HepG2 (cell line): Measurements from ENCODE around the gene CPPED1. TPM values are rescaled to one million over a fixed set of nuclear protein-coding genes. Genes with fewer than 3 reads are reported as not detected.

Source experiments
- BHLHE40 ChIP-seq: IDR thresholded peaks from 2 replicates; pipeline ENCODE4 v1.6.1; 2011; ENCODE audit warnings: low read length, improper control_type of control experiment
- KDM3A ChIP-seq: IDR thresholded peaks from 2 replicates; pipeline ENCODE4 v1.6.1; 2018; ENCODE audit warnings: low read depth, missing compliant biosample characterization
- USF2 ChIP-seq, 2 experiments: sonication (generic) in 1 of 2; formaldehyde crosslinking in 1 of 2; IDR thresholded peaks; 2 replicates each; pipeline versions ENCODE4 v1.5.1 to v1.6.1; 2011 to 2020; ENCODE audit warnings: borderline replicate concordance in 1 of 2, low read depth in 1 of 2, low read length in 1 of 2, mild to moderate bottlenecking in 1 of 2, missing genetic modification reagents in 1 of 2, moderate library complexity in 1 of 2
- ZBED4 ChIP-seq: sonication (generic); formaldehyde crosslinking; IDR thresholded peaks from 2 replicates; pipeline ENCODE4 v1.4.0; 2020; ENCODE audit warnings: missing genetic modification reagents, borderline replicate concordance
- ZNF609 ChIP-seq: sonication (generic); formaldehyde crosslinking; IDR thresholded peaks from 2 replicates; pipeline ENCODE4 v1.4.0; 2020; ENCODE audit warnings: mild to moderate bottlenecking, missing genetic modification reagents, borderline replicate concordance
- polyA plus RNA-seq, 8 experiments: library from polyadenylated mRNA; depleted of rRNA in 3 of 8; stranded (reverse) in 7 of 8; unstranded in 1 of 8; fragments of >200 nt; fragmentation: Illumina TruSeq in 4 of 8; extraction: Trizol in 4 of 8; gene quantifications; 2 replicates each; pipeline versions ENCODE4 v1.2.1 to v1.2.3, GENCODE V29; 2011 to 2016; ENCODE audit warnings: low read depth in 4 of 8, missing spikeins in 1 of 8, mixed read lengths in 1 of 8; ENCODE audit not compliant: insufficient read depth in 1 of 8
- total RNA-seq, 5 experiments: library from RNA; depleted of rRNA; stranded (reverse); fragments of >200 nt; fragmentation: Illumina TruSeq; extraction: Trizol; gene quantifications; 2 replicates each; pipeline ENCODE4 v1.2.3, GENCODE V29; 2016; ENCODE audit warnings: low read depth in 1 of 5
- TF ChIP-seq, protein P1 (sequence below): sonication (generic); formaldehyde crosslinking; IDR thresholded peaks from 2 replicates; pipeline ENCODE4 v1.8.1; 2023; ENCODE audit warnings: mild to moderate bottlenecking, moderate library complexity, missing genetic modification reagents

Gene CPPED1
- total and polyA plus RNA-seq, 2 of the 13 experiments (the other 11 are each of a cell fraction or from before 2014, with no cell fraction given): 66.6 to 71.3 TPM

GRCh38 chr16:12803203-12804093, at the start of gene CPPED1 (continued):
- TF ChIP-seq ZNF609 (CRISPR knock-in tag) (peak; percentile 88), BHLHE40 (peak; percentile 62; the same call in 1 of the 2 replicates), USF2 (IDR thresholded peaks at IDR 0.05; ENCODE audit: low read depth, low read length) (no peak), USF2 (CRISPR knock-in tag; IDR thresholded peaks at IDR 0.05; ENCODE audit: borderline replicate concordance) (peak; percentile 73; the same call in 1 of the 2 replicates), KDM3A (peak; percentile 100), ZBED4 (CRISPR knock-in tag) (peak; percentile 90)
- TF ChIP-seq, protein P1, sequence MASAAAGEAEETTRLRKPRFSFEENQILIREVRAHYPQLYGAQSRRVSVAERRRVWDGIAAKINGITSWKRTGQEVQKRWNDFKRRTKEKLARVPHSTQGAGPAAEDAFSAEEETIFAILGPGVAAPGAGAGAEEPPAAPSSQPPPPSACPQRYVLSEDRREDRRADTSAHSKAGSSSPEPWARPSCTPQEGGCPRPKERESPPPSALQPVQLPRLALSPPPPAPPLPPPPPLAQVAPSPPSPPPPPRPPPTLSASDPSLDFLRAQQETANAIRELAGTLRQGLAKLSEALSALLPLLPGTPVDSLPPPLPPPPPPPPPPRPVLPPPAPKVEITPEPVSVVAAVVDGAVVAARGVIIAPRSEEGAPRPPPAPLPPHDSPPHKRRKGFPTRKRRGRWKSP (CRISPR knock-in tag): peak; percentile 96
